Renal cortex interstitium (tissue), 15 donors: Measurements from ENCODE around the gene DNAJC22. TPM values are rescaled to one million over a fixed set of nuclear protein-coding genes. Genes with fewer than 3 reads are reported as not detected.
"Not testable (repeated sequence)": the region's sequence is repeated elsewhere in the genome, so short reads cannot be mapped to it uniquely, and the experiment has no call there.

Source experiments
- DNase-seq, 11 donors: peaks; one replicate each; pipeline ENCODE4 v3.0.0-alpha.2; 2013; ENCODE audit warnings: low read depth in 9 of 11, low spot score in 4 of 11; ENCODE audit errors: extremely low read depth in 1 of 11
- long read RNA-seq, 16 experiments: transcript quantifications; one replicate each; lab custom pipeline, GENCODE V29; 2026
- polyA plus RNA-seq, 3 donors: library from polyadenylated mRNA; unstranded; fragments of 120-200 nt; gene quantifications; one replicate each; pipeline ENCODE4 v1.2.1, GENCODE V29; 2013; ENCODE audit not compliant: insufficient read length in 3 of 3

The DNAJC22 gene
- polyA plus RNA-seq, result 10 to 100 TPM; 18.4 to 26.7 (median 22.1) TPM
- long read RNA-seq, donor 1, result 0 reads
- long read RNA-seq, donor 2, partial matches to known transcripts, result 0 of 1 reads
- long read RNA-seq, donor 2, other reads (novel, unspliced or antisense), result 0 of 1 reads
- long read RNA-seq, donor 3, partial matches to known transcripts, result 0 of 2 reads
- long read RNA-seq, donor 3, other reads (novel, unspliced or antisense), result 0 of 2 reads
- long read RNA-seq, donor 4, partial matches to known transcripts, result 0 of 1 reads
- long read RNA-seq, donor 4, other reads (novel, unspliced or antisense), result 0 of 1 reads
- long read RNA-seq, donor 5, result 0 reads
- long read RNA-seq, donor 6, partial matches to known transcripts, result 0 of 1 reads
- long read RNA-seq, donor 6, other reads (novel, unspliced or antisense), result 0 of 1 reads
- long read RNA-seq, donor 7, partial matches to known transcripts, result 13 of 14 reads
- long read RNA-seq, donor 7, other reads (novel, unspliced or antisense), result 0 of 14 reads
- long read RNA-seq, donor 8, result 0 reads
- long read RNA-seq, donor 9, partial matches to known transcripts, result 0 of 1 reads
- long read RNA-seq, donor 9, other reads (novel, unspliced or antisense), result 0 of 1 reads
- long read RNA-seq, donor 10, full-length matches to known transcripts, result 2 of 2 reads
- long read RNA-seq, donor 10, partial matches to known transcripts, result 0 of 2 reads
- long read RNA-seq, donor 10, other reads (novel, unspliced or antisense), result 0 of 2 reads
- long read RNA-seq, donor 11, result 0 reads
- long read RNA-seq, donor 12, partial matches to known transcripts, result 0 of 1 reads
- long read RNA-seq, donor 12, other reads (novel, unspliced or antisense), result 0 of 1 reads
- long read RNA-seq, donor 13, result 0 reads
- long read RNA-seq, donor 14, result 0 reads
- long read RNA-seq, donor 15, result 0 reads
- long read RNA-seq, donor 16, partial matches to known transcripts, result 7 of 8 reads
- long read RNA-seq, donor 16, other reads (novel, unspliced or antisense), result 0 of 8 reads

DNA sequence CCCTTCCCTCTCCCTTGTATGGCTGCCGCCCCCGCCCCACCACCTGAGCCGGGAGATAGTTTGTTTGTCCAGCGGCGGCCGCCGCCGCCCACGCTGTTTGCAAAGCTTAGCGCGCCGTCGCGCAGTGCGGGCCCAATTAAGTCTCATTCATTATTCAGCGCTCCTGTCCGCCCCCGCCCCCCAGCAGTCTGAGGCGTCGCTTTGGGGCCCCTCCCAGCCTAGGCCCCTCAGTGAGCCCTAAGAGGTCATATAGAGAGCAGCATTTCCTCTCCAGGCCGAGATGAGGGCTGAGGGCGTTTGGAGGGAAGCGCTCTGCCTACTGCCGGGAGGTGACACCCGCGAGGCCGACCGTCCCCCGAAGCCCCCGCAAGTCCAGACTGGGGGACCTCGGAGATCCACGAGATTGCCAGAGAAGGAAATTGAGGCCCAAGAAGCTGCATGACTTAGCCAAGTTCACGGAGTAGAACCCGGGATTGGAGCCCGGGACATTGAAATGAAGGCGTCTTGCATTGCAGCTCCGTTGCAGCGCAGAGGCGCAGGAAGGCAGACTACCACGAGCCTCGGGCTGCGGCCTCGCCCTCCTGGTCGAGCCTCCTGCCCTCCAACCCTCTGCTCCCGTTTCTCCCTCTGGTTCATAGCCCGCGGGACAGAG is at the start of gene DNAJC22:
TSS of gene DNAJC22 (plus strand) at position 230 of the 652 bp plus-strand sequence. CDS start 1,985 bp downstream, outside the sequence.
- no peak for DNase-seq

DNA sequence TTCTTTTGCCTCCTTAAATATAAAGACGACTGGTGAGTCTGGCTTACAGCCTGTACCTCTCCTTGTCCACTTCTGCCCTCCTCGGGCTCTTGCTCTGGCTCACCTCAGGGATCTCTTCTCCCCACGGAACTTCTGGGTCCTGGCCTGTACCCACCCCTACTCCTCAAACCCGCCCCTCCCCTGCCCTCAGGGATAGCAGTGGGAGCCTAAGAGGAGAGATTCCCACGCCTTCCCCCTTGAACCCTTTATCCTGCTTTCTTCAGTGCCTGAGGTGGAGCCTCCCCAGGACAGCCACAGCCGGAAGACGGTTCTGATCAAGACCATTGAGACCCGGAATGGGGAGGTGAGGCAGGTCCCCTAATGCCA is 49.0 kb upstream of the DNAJC22 start:
- DNase-seq, result no peak

DNA sequence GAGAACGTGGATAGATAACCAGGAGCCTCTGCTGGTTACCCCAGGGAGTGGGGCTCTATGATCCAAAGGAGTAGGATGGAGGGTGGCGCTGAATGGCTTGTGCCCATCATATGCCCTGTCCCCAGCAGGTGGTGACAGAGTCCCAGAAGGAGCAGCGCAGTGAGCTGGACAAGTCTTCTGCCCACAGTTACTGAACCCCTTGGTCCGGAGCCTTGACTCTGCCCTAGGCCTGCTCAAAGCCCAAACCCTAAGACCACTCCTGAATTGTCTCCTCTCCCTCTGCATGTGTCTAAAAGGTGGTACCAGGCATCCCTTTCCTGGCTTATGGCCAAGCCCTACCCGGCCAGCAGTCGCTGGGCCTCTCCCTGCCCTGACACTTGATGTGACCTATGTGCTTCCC is 48.5 kb upstream of the DNAJC22 start:
- DNase-seq, result no peak

DNA sequence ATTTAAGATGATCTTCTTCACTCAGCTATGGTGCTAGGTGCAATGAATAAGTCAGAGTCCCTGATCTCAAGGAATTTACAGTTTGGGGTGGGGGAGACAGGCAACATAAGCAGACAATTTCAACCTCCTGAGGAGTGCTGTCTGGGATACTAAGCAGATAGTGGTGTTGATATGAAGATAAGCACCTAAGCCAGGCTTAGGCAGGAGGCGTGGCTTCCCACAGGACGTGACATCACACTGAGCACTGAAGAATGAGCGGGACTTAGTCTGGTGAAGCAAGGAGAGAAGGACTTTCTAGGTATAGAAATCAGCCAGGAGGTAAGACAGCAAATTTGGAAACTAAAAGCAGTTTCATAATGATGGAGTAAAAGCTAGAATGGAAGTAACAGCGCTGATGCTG is 44.9 kb upstream of the DNAJC22 start:
- DNase-seq, result no peak

DNA sequence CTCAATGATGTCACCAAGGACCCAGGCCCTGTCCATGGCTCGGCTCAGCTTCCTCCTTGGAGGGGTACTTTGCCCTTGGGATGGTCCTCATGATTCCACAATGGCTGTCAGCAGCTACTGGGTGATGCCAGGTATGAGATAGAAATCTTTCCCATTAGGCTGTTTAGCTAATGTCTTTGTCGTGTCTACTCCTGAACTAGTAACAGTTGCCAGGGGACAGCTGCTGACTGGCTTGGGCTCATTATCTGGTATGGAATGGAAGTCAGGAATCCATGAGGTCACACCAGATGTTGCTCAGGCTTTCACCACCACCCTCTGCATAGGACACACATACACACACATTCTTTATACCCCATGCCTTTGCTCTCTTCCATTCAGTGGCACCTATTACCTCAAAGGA is 42.5 kb upstream of the DNAJC22 start:
- no peak for DNase-seq

DNA sequence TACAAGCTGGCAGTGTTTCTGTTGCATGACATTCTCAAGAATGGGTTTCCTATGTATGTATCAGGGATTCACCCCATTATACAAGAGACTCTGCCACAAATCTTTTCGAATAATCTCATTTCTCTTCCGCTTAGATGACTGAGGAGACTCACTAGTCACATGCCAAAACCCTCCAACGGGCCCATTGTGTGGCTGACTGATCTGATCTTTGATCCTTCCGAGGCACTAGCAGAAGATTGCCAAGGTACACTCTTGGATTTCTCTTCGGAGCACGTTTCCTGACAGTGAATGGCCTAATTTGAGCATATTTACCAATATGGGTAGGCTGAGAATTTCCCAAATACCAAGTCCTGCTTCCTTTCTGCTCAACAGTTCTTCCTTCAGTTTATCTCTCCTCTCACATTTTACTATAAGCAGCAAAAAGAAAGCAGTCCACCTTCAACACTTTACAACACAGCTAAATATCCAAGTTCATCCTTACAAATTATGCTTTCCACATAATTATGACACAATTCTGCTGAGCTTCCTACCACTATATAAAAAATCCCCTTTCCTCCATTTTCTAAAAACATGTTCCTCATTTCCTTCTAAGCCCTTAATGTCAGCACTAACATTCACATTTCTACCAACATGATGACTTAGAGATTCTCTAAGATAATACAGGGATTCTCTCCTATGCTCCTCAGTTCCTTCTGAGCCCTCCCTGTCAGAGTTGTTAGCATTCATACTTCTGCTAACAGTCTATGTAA is 40.8 kb upstream of the DNAJC22 start:
- DNase-seq, result no peak

DNA sequence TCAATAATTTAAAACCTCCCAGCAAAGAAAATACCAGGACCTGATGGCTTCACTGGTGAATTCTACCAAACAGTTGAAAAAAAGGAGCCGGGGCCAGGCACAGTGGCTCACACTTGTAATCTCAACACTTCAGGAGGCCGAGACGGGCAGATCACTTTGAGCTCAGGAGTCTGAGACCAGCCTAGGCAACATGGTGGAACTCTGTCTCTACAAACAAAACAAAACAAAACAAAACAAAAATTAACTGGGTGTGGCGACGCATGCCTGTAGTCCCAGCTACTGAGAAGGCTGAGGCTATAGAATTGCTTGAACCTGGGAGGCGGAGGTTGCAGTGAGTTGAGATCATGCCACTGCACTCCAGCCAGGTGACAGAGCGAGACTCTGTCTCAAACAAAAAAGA is 37.3 kb upstream of the DNAJC22 start:
- DNase-seq, result no peak

DNA sequence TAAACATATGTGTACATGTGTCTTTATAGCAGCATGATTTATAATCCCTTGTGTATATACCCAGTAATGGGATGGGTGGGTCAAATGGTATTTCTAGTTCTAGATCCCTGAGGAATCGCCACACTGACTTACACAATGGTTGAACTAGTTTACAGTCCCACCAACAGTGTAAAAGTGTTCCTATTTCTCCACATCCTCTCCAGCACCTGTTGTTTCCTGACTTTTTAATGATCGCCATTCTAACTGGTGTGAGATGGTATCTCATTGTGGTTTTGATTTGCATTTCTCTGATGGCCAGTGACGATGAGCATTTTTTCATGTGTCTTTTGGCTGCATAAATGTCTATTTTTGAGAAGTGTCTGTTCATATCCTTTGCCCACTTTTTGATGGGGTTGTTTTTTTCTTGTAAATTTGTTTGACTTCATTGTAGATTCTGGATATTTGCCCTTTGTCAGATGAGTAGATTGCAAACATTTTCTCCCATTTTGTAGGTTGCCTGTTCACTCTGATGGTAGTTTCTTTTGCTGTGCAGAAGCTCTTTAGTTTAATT is 36.2 kb upstream of the DNAJC22 start:
- not testable (repeated sequence) for DNase-seq

DNA sequence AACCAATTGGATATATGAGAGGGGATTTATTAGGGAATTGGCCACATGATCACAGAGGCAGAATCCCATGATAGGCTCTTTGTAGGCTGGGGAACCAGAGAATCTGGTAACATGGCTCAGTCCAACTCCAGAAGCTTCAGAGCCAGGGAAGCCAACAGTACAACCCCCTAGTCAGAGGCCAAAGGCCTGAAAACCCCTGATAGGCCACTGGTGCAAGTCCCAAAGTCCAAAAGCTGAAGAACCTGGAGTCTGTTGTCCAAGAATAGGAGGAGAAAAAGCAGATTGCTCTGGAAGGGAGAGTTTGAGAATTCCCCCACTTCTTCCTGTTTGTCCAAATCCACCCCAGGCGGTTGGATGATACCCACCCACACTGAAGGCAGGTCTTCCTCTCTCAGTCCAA is 31.9 kb upstream of the DNAJC22 start:
- DNase-seq, result no peak

DNA sequence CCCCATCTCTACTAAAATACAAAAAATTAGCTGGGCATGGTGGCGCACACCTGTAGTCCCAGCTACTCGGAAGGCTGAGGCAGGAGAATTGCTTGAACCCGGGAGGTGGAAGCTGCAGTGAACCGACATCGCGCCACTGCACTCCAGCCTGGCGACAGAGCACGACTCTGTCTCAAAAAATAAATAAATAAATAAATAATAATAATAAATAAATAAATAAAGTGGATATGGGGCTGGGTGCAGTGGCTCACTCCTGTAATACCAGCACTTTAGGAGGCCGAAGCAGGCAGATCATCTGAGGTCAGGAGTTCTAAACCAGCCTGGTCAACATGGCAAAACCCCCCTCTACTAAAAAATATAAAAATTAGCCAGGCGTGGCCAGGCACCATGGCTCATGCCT is 29.6 kb upstream of the DNAJC22 start:
- DNase-seq, result not testable (repeated sequence)

DNA sequence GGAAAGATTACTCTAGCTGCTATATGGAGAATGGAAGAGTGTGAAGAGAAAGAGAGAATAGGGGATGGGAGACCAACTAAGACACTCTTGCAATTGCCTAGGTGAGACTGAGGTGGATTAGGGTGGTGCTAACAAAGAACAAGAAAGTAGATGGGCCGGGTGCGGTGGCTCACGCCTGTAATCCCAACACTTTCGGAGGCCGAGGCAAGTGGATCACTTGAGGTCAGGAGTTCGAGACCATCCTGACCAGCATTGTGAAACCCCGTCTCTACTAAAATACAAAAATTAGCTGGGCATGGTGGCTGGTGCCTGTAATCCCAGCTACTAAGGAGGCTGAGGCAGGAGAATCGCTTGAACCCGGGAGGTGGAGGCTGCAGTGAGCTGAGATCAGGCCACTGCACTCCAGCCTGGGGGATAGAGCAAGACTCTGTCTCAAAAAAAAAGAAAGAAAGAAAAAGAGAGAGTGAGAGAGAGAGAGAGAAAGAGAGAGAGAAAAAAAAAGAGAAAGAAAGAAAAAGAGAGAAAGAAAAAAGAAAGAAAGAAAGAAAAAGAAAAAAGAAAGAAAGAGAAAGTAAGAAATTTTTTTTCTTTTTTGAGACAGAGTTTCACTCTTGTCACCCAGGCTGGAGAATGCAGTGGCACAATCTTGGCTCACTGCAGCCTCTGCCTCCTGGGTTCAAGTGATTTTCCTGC is 26.1 kb upstream of the DNAJC22 start:
- DNase-seq, result not testable (repeated sequence)

DNA sequence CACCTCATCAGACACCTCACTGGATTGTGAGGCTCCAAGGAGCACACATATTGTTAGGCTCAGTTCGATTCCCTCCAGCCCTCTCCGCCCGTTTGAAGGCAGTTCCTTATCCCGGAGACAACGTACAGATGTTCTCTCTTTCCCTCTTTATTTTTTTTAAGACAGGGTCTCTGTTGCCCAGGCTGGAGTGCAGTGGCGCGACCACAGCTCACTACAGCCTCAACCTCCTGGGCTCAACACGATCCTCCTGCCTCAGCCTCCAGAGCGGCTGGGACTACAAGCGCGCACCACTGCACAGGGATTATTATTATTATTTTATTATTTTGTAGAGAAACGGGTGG is 24.4 kb upstream of the DNAJC22 start:
- no peak for DNase-seq

DNA sequence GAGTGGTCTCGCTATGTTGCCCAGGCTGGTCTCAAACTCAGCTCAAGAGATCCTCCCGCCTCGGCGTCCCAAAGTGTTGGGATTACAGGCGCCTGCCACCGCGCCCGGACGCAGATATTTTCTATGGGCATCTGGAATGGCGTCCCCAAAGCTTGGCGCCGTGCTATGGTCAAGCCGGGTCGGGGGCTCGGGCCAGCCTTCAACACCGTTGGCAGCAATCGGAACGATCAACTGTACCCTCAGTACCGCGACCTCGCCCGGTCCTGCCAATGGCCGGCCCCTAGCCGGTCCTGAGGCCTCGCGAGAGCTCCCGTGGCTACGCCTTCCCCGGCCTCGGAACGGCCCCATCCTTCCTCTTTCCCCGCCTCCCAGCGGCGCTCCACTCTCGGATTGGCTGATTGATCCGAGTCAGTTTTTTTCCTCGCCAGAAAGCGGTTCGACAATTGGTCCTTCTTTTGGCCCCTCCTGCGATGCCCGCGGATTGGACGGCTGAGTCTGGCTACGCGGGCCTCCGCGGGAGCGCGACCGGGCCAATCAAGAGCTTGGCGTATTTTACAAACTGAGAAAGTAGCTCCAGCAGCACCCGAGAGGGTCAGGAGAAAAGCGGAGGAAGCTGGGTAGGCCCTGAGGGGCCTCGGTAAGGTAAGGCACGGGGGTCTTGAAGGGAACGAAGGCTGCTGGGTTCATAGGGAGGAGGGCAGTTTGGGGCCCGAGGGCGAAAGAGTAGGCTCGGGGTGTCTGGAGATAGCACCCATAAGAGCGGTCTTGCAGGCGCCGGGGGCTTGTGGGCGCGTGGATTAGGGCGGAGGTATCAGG is 23.8 kb upstream of the DNAJC22 start, which contains the start of gene TROAP:
TSS of gene TROAP (plus strand) at position 548 of the 816 bp plus-strand sequence. CDS start 354 bp downstream, outside the sequence.
- peak; percentile 95 to 99 (median 97) for DNase-seq

DNA sequence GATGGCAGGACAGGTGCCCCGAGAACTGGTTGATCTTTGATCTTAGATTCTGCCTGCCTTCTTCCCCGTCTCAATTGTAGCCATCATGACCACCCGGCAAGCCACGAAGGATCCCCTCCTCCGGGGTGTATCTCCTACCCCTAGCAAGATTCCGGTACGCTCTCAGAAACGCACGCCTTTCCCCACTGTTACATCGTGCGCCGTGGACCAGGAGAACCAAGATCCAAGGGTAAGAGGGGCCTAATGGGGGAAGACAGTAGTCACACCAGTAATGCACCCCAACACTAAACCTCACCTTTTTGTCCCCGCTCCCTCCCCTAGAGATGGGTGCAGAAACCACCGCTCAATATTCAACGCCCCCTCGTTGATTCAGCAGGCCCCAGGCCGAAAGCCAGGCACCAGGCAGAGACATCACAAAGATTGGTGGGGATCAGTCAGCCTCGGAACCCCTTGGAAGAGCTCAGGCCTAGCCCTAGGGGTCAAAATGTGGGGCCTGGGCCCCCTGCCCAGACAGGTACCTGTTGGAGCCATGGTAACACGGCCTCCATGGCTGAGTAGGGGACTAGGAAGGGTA is 23.1 kb upstream of the DNAJC22 start:
- no peak for DNase-seq

DNA sequence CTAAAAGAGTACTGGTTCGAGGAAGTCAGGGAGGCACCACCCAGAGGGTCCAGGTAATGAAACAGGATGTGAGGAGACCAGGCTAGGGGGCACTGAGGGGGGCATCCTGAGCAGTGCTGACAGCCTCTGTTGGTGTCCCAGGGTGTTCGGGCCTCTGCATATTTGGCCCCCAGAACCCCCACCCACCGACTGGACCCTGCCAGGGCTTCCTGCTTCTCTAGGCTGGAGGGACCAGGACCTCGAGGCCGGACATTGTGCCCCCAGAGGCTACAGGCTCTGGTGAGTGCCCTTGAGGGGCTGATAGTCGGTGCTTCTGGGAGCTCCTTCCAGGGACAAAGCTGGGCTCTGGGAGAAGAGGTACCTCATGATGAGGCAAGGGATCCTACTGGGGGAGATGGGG is 21.1 kb upstream of the DNAJC22 start:
- no peak for DNase-seq

DNA sequence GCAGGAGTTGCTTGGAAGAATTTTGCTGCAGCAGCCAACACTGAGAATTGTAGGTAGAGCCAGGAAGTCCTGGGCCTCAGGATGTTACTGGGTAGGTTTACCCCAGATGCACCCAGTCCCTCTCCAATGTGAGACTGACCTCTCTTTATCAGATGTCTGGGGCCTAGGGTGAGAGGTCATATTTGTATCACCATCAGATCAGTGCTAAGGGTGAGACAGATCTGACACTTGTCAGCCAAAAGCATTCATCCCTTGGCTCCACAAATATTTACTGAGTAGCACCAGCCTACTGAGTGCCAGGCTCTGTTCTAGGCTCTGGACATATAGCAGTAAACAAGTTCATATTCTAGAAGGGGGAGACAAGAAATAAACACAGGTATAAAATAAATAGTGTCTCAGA is 19.3 kb upstream of the DNAJC22 start:
- DNase-seq, result no peak

DNA sequence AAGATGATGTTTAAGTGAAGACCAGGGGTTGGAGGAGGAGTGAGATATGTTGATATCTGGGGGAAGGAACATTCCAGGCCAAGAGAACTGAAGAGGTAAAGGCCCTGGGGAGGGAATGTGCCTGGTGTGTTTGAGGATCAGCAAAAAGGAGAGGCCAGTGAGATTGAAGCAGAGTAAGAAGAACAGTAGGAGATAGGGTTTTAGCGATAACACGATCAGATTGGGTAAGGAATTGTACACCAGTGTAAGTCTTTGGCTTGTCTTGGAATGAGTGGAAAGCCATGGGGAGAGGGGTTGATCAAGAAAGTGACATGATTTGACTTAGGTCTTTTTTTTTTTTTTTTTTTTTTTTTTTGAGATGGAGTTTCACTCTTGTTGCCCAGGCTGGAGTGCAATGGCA is 18.8 kb upstream of the DNAJC22 start:
- DNase-seq, result no peak
